HG02571 (cell line): Measurements from ENCODE around the gene PTPN9.
A peak's percentile ranks its signal among the peaks of the same experiment; 100 is the strongest.
"Not testable (repeated sequence)": the region's sequence is repeated elsewhere in the genome, so short reads cannot be mapped to it uniquely, and the experiment has no call there.

Experiments used
- ATAC-seq: cut with Tn5 transposase; IDR thresholded peaks from one replicate; pipeline ENCODE4 v1.9.1; 2021; ENCODE audit warnings: mild to moderate bottlenecking, moderate library complexity; ENCODE audit not compliant: unreplicated experiment

PTPN9 gene

DNA sequence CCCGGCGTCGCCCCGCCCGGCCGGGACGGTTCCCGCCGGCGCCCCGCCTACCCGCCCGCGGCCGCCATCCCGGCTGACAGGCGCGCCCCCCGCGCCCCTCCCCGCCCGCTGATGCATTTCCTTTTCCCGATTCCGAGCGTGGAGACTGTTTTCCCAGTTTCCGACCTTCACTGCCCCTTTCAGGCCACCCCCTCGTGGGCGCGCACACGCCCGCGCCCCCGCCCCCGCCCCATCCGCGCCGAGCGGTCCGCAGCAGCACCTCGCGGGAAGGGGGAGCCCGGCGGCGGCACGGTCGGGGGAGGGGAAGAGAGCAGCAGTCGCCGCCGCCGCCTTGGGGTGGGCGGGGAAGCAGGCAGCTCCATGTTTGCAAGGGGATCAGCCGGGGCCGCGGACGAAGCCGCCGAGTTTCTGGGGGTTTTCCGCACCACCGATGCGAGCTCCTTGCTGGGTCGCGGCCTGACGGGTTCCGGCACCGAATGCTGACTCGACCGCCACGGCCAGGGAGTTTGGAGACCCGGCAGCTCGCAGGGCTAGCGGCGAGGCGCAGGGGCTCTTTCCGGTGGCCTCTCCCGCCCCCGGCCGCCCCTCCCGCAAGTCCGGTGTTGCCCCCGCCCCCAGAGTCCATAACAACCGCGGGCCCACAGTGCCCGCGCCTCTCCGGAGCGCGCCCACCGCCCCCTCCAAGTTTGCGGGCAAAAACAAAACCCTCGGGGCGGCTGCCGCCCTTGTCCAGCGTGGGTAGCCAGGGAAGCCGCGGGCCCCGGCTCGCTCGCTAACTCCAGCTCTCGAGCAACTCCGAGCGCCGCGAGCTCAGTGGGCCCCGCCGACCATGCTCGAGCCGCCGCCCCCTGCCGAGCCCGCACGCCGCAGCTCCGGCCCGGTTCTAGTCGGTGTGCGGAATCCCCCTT, 124.4 kb downstream of the PTPN9 start:
- no peak for ATAC-seq

DNA sequence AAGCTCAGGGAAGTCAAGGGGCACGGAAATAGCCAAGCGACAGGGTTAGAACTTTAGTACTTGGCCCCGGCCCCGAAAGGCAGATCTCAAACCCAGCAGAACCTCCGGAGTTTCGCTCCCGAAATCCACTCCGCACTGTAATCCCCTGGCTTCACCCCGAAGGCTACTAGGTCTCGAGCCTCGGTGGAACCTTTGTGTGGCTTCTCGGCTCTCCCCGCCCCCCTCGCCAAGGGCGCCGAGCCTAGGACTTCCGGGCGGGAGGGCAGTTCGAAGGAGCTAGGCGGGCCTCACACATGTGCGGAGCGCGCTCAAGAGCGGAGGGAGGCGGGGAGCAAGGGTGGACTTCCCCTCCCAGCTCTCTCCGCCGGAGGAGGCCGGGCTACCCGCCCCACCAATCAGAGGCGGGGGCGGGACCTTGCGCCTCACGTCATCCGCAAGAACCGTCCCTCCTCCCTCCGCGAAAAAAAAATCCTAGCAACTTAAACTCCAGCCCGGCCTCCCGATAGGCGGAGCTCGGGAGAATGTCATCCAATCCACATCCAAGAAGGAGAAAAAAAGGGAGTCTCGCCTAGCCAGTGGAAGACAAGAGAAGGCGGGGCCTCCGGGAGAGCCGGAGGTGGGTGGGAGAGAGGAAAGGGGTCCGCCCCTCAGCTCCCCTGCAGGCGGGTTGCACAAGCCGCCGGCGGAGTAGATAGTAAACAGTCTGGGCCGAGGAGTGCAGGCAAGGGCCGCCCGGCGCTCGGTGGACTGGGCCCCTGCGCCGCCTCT, 125.2 kb downstream of the PTPN9 start:
- ATAC-seq = peak; percentile 32

DNA sequence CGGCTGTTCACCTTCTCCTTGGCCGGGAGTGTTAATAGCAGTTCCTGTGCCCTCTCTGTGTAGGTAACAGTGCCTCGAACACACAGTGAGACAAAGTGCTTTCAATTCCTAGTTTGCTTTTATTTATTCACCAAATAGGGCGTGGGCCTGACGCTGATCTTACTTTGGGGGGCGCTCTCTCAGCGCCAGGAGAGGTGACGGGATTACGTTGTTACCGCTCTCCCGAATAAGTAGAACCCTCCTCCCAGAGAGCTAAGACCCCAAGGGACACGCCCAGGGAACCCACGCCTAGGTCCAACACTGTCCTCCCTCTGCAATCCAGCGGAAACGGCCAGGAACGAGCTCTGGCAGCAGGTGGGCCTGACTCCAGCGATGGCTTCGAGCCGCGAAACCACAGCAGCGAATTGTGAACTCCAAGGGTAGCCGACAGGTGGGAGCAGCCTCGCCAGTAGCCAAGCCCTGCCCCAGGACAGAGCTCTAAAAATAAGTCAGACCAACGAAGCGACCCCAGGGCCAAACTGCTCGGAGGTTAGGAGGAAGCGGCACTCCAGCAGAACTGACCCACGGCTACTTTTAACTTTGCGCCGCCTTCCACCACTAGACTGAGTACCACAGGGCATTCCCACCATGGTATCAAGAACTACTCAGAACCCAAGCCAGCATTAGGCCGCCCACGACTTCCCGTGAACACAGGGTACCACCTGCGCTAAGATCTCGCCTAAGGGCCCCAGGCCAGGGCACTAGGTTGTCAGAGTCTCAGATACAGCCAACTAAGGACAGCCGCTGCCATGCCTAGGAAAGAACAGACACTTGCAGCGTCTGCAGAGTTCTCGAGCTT, 126.0 kb downstream of the PTPN9 start:
- ATAC-seq = no peak

DNA sequence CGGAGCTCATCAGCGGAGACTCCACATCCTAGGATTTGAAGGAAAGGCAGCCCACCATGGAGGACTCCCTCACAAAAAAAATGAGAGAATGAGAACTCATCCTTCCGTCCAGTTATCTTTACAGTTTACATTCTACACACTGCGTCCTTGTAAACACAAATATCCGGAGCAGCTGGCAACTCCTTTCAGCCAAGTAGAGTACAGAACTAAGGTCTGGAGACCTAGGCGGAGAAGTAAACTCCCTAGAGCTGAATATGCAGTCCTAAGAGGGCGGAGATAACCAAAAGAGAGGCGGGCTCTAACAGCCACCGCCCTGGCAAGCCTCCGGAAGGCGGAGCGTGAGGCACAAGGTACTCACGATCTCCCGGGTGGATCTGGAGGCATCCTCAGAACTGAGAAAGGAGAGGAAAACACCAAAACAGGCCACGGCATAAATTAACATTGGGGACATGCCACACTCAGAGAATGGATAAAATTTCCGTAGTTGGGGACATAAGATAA, 126.7 kb downstream of the PTPN9 start:
- ATAC-seq = no peak

DNA sequence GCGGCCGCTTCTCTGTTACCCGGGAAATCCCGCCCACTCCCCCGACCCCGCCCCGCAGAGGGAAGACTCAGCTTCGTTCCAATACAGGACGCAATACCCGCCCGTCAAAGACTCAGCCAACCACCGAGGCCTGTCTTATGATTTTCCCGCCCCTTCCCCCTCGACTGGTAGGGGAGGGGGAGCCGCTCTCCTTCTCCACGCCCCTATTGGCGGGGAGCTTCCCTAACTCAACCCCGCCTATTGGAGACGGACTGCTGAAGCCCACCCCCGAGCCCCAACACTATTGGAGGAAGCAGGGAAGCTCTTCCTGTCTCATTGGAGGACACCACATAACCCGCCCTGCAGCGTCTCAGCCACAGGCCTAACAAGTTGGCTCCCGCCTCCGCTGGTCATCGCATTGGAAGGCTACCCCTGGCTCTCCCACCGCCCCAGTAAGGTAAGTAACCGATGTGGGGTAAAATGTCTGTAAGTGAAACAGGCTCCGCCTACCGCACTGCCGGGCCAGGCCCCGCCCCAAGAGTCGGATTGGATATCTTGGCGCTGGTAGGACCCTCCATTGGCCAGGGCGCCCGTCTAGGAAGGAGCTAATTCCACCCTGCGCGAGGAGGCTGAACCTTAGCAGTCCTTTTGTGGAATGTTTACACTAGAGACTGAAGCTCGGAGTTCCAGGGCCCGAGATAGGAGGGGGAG, 127.3 kb downstream of the PTPN9 start, which contains the start of gene SIN3A:
Gene SIN3A, minus strand, starts transcription at position 17 of the 690 bp plus-strand sequence. CDS start 21,315 bp downstream, outside the sequence.
- ATAC-seq = peak; percentile 40

DNA sequence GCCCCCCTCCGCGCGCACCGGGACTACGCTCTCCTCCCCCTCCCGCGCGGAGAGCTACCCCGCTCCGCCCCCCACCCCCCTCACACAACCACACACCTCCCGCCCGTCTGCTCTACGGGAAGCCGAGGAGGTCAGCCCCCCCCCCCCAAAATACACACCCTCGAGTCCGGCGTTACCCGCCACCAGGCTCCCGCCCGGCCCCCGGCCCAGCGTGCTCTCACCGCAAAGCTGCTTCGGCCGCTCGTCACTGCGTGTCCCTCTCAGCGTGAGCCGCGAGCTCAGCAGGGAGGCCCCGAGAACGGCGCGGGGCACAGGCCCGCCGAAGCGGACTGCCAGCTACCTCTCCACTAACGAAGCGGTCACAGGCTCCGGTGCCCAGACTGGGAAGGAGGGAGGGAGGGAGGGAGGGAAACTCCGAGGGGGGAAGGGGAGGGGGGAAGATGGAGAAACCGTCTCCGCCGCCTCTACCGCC, 127.9 kb downstream of the PTPN9 start:
- no peak for ATAC-seq

DNA sequence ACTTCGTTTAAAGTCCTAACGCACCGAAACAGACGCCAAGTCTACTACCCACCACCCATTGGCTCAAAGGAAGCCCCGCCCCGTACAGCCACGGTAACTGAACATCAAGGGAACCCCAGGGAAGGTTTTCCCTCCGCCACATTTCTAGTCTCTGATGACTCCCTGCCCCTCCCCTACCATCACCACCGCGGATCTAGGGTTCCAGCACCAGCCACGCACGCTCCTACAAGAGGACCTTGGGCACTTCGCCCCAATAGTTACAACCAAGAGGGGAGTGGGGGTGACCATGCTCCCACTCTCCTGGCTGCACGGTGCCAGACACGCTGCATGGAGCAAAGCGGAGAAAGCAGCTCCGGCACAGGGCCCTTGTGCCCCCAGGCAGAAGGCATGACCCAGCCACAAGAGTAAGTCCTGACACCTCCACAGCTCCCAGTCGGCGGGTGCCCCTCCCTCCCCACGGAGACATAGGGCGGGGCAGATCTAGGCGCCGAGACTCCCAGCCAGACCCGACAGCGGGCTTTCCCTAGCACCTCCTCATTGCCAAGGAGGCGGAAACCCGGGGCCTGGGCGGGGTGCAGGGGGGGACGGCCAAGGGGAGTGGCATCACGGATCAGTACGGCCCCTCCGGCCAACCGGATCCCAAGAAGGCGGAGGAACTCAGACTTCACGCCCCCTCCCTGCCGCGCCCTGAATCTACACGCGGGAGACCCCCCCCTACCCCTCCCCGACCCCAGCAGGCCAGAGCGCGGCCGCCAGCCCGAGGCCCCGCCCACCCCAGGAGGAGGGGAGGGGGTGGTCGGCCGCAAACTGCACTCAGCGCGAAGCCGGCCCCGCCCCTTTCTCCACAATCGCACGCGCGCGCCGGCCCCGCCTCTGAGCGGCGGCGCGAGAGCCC, 128.6 kb downstream of the PTPN9 start:
- peak; percentile 23 for ATAC-seq

DNA sequence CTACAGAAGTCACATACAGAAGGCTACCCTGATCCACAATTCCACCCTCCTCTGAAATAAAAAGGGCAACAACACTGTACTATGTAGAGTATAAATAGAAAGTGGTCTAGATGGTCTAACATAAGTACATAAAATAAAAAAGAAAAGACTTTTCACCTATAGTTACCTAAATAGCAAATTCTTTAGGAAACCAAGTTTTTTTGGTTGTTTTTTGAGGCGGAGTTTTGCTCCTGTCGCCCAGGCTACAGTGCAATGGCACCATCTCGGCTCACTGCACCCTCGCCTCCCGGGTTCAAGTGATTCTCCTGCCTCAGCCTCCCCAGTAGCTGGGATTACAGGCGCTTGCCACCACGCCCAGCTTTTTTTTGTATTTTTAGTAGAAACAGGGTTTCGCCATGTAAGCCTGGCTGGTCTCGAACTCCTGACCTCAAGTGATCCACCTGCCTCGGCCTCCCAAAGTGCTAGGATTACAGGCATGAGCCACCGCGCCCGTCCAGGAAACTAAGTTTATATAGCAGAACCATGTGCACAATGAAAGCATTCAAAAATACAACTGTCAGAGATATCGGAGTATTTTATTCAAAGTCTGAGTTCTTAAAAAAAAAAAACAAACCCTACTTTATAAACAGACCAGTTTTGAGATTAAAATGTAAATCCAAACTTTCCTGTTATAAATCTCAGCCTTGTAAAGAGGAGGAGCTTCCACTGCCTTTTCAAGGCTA, 129.4 kb downstream of the PTPN9 start:
- ATAC-seq = no peak

DNA sequence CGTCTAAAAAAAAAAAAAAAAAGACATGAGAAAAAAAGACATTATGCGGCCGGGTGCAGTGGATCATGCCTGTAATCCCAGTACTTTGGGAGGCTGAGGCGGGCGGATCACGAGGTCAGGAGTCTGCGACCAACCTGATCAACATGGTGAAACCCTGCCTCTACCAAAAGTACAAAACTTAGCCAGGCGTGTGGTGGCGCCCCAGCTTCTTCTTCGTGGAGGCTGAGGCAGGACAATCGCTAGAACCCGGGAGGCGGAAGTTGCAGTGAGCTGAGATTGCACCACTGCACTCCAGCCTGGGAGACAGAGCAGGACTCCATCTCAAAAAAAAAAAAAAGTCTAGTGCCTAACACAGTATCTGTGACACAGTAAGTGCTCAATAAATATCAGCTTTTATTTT, 130.9 kb downstream of the PTPN9 start:
- not testable (repeated sequence) for ATAC-seq

DNA sequence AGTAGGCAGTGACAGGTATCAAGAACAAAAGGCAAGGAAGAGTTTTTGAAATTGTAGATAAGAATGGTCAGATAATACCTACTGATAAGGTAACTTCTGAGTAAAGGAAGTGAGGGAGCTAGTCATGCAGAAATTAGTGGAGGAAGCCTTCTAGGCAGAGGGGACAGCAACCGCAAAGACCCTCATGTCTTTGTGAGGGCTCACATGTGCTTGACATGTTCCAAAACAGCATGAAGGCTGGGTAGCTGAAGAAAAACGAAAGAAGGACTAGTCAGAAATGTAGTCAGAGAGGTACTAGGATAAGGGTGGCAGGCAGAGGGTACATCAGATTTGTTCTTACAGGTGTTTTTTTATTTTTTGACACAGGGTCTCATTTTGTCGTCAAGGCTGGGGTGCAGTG, 133.0 kb downstream of the PTPN9 start:
- ATAC-seq = no peak

DNA sequence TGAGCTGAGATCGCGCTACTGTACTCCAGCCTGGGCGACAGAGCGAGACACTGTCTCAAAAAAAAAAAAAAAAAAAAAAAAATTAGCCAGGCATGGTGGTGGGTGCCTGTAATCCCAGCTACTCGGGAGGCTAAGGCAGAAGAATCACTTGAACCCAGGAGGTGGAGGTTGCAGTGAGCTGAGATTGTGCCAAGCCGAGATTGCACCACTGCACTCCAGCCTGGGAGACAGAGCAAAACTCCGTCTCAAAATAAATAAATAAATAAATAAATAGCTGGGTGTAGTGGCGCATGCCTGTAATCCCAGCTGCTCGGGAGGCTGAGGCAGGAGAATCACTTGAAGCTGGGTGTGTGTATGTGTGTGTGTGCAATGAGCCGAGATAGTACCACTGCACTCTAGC, 133.8 kb downstream of the PTPN9 start:
- ATAC-seq = not testable (repeated sequence)

DNA sequence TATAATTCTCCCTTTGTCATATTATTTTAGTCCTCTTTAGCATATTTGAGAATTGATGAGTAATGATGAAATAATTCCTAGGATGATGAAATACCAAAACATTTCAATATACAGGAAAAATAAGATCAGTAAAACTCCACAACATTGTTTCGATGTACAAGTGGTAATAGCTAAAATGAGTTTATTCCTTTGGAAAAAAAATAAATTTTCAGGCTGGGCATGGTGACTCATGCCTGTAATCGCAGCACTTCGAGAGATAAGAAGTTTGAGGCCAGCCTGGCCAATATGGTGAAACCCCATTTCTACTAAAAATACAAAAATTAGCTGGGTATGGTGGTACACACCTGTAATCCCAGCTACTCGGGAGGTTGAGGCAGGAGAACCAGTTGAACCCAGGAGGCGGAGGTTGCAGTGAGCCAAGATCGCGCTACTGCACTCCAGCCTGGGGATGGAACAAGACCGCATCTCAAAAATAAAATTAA, 135.1 kb downstream of the PTPN9 start:
- ATAC-seq = not testable (repeated sequence)

DNA sequence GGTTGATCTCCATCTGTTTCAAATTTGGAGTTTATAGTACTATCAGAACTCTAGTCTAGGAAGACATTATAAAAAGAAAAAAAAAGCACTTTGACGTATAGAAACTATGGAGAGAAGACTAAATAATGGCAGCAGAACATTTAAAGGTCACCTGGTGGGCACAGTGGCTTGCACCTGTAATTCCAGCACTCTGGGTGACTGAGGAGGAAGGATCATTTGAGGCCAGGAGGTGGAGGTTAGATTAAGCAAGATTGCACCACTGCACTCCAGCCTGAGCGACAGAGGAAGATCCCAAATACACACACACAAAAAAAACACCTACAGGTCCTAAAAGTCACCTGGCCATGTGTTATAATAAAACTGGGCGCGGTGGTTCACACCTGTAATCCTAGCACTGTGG, 141.4 kb downstream of the PTPN9 start:
- ATAC-seq = no peak

DNA sequence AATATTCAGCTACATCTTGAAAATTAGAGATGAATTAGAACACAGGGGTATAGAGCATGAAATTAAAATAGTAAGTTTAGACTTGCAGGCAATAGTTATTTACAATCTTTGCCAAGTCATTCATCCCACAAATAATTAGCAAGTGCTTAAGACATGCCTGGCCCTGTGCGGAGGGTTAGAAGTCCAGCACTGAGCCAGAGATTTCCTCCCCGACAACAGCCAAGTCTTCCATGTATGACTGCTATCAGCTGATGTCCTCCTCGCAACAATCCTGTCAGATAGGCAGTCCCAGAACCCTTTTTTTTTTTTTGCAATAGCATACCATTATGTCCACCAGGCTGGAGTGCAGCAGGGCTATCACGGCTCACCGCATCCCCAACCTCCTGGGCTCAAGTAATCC, 142.2 kb downstream of the PTPN9 start:
- no peak for ATAC-seq

DNA sequence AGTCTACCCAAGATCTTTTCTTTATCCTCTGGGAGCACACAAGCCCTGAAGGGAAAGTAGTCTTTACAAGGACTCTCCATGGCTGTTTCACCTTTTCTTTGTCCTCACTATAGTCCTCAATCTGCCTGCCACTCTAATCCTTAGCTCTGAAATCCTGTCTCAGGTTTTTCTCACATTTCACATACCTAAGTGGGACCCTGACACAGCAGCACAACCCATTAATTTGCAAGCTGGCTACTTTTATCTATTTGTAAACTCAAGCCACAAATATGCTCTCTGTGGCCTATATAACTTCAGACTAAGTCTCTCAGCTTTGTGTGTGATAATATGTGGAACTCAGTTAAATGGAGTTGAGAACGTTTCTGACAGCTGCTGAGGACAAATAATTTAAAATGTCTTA, 147.4 kb downstream of the PTPN9 start:
- ATAC-seq = no peak

DNA sequence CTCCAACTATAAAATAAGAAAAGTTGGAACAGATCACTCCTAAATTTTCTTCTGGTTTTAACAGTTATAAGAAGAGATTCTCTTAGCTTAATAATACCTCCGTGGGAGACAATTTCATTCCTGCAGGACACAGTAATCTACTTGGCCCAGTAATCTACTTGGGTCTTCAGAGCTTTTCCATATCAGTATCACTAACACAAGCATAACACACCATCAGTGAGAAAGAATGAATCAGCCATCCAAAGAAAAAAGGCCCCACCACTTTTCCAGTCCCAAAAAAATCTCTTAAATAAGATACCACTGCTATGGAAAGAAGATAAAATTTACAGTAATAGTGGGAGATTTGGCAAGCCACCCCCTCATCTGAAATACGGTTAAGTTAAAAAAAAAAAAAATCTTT, 147.8 kb downstream of the PTPN9 start:
- no peak for ATAC-seq

DNA sequence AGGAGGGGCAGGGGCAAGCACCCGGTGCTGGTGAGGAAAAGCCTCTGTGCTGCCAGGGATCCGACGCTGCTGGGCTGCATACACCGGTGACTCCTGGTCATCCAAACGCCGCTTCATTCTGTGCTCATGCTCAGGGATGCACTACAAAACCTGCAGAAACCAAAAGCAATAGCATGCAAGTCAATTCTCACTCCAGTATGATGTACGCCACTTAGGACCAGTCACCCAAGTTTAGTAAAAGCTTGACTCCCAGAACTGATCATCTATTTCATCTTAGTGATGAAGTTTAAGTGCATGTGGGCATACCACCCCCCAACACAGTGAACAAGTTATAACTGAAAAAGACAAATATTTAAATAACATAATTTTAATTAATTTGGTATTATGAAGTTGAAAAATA, 148.9 kb downstream of the PTPN9 start:
- ATAC-seq = no peak

DNA sequence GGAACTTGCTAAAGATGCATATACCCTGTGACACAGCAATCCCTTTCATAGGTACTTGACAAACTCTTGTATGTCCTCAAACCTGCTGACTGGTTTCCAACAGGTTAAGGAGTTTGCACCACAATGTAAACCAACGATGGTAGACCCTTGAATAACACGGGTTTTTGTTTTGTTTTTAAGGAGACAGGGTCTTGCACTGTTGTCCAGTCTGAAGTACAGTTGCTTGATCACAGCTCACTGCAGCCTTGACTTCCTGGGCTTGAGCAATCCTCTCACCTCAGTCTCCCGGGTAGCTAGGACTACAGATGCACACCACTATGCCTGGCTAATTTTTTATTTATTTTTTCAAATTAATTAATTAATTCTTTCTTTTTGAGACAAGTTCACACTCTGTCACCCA, 151.0 kb downstream of the PTPN9 start:
- ATAC-seq = no peak
